OCI-LY1 (cell line): Measurements from ENCODE around the gene PBX1.

Experiments
- H2AFZ ChIP-seq: fragments of 200-600 bp; sonication (generic), shearing (Covaris generic); 2 replicates; pipeline ENCODE4 v1.6.0; 2014; ENCODE audit warnings: antibody characterized with exemption, mild to moderate bottlenecking, low read length
- H3F3A ChIP-seq: fragments of 200-600 bp; sonication (generic), shearing (Covaris generic); 2 replicates; pipeline ENCODE4 v1.6.0; 2014; ENCODE audit warnings: mild to moderate bottlenecking, antibody characterized with exemption, low read length, moderate library complexity; ENCODE audit not compliant: insufficient read depth
- H3K27ac ChIP-seq: fragments of 200-600 bp; sonication (generic); 2 replicates; pipeline ENCODE4 v1.5.1; 2014; ENCODE audit warnings: low read length, mixed run types, mild to moderate bottlenecking, low read depth; ENCODE audit not compliant: poor library complexity, severe bottlenecking
- H3K27me3 ChIP-seq: fragments of 200-600 bp; sonication (generic); 2 replicates; pipeline ENCODE4 v1.6.0; 2014; ENCODE audit warnings: antibody characterized with exemption, mild to moderate bottlenecking, low read length, moderate library complexity; ENCODE audit not compliant: insufficient read depth
- H3K36me3 ChIP-seq: fragments of 200-600 bp; sonication (generic); 2 replicates; pipeline ENCODE4 v1.6.1; 2014; ENCODE audit warnings: mild to moderate bottlenecking, antibody characterized with exemption, low read length, moderate library complexity, mixed read lengths; ENCODE audit not compliant: insufficient read depth
- H3K4me1 ChIP-seq: fragments of 200-600 bp; sonication (generic); 2 replicates; pipeline ENCODE4 v1.5.1; 2014; ENCODE audit warnings: mild to moderate bottlenecking, low read length, moderate library complexity; ENCODE audit not compliant: insufficient read depth, severe bottlenecking
- H3K4me2 ChIP-seq: fragments of 200-600 bp; sonication (generic), shearing (Covaris generic); 2 replicates; pipeline ENCODE4 v1.6.1; 2014; ENCODE audit warnings: low read length
- H3K4me3 ChIP-seq: fragments of 200-600 bp; sonication (generic); 2 replicates; pipeline ENCODE4 v1.5.1; 2014; ENCODE audit warnings: low read length, low read depth, mild to moderate bottlenecking, mixed read lengths; ENCODE audit not compliant: poor library complexity, severe bottlenecking
- H3K79me2 ChIP-seq: fragments of 200-600 bp; shearing (Covaris generic); 2 replicates; pipeline ENCODE4 v1.6.1; 2016; ENCODE audit warnings: mixed run types, low read length, mixed read lengths; ENCODE audit not compliant: insufficient read depth
- H3K9ac ChIP-seq: fragments of 200-600 bp; sonication (generic), shearing (Covaris generic); 2 replicates; pipeline ENCODE4 v1.6.1; 2014; ENCODE audit warnings: mild to moderate bottlenecking, low read length, mixed read lengths
- H3K9me2 ChIP-seq: fragments of 200-600 bp; sonication (generic), shearing (Covaris generic); 2 replicates; pipeline ENCODE4 v1.6.1; 2014; ENCODE audit warnings: low read depth, mild to moderate bottlenecking, low read length, mixed read lengths
- H3K9me3 ChIP-seq: fragments of 200-600 bp; shearing (Covaris generic); 2 replicates; pipeline ENCODE4 v1.6.1; 2014; ENCODE audit warnings: low read length, mixed read lengths
- H4K20me1 ChIP-seq: fragments of 200-600 bp; sonication (generic), shearing (Covaris generic); 2 replicates; pipeline ENCODE4 v1.6.0; 2016; ENCODE audit warnings: mild to moderate bottlenecking, low read length; ENCODE audit not compliant: insufficient read depth
- EZH2 ChIP-seq: fragments of 200-600 bp; sonication (generic), shearing (Covaris generic); IDR thresholded peaks from 2 replicates; pipeline ENCODE4 v1.8.0; 2017; ENCODE audit warnings: borderline replicate concordance, mixed run types, mild to moderate bottlenecking, antibody characterized with exemption, low read length, moderate library complexity, mixed read lengths
- TF ChIP-seq, protein P1 (sequence below): fragments of 200-600 bp; sonication (generic), shearing (Covaris generic); IDR thresholded peaks from 2 replicates; pipeline ENCODE4 v1.5.1; 2017; ENCODE audit warnings: mild to moderate bottlenecking, antibody characterized with exemption, low read length, moderate library complexity, mixed read lengths

PBX1 gene

DNA sequence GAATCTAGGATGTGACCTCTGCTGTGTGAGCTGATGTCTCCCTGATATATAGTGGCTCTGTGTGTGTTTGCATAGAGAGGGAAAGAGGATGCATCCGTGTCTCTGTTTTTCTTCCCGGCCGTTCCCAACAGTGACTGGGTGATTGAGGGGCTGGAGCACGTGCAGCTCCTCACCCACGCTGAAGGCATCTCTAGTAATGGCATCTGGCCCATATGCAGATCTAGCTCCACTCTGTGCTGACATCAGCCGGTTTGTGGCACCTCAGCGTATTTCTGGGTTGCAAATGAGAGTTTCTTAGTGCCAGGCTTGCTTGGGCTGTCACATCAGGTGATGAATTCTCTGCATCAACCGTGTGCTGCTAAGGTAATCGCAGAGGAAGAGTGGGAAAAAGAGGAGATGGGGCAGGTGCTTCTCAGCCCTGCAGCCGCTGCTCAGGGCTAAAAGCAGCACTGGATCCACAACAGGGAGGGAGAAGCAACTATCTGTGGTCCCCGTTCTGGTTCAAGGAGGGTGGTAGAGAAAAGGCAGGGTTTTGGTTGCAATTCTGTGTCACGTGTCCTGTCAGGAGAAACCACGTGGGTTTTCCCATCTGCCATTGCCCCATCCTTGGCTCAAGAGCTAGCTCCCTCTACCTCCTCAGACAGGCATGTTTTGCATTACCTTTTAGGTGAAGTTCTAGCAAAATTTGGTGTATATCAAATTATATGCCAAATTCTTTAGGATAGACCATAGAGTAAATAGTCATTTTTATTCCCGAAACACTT, 282.9 kb downstream of the PBX1 start:
- H3K4me2 ChIP-seq = no peak overlapping the region
- H3K36me3 ChIP-seq = no peaks in the 10 kb centered on the region
- H3K4me3 ChIP-seq = no peak overlapping the region

DNA sequence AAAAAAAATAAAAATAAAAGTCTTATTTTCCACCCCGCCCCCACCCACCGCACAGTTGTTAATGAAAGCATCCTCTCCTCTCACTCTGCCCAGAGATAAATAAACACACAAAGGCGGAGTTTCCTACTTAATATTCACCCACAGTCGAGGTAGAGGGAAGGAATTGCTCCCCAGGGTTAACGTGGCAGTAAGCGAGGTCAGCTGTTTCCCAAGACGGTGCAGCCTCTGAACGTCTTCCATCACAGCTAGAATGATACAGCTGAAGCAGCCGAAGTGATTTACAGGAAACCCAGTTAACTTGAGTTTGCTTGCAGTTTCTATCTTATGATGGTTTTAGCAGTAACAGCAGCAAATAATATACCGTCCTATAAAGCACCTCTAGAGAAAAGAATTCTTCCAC, 283.9 kb downstream of the PBX1 start:
- Histone ChIP-seq H3K4me2 (no peak overlapping the region), H2AFZ (no peak overlapping the region), H3K27ac (no peak overlapping the region), H3K4me3 (no peak overlapping the region), H3F3A (no peaks in the 10 kb centered on the region), H3K9me3 (no peaks in the 10 kb centered on the region), H3K9me2 (no peaks in the 10 kb centered on the region), H3K27me3 (0 out of 2 replicates have a peak, but pooled peaks cover 3% of the 10 kb centered on the region), H3K36me3 (no peaks in the 10 kb centered on the region), H3K9ac (no peak overlapping the region), H3K4me1 (no peaks in the 10 kb centered on the region), H4K20me1 (no peaks in the 10 kb centered on the region), H3K79me2 (no peaks in the 10 kb centered on the region)
- no peak for TF ChIP-seq EZH2
- TF ChIP-seq, protein P1, sequence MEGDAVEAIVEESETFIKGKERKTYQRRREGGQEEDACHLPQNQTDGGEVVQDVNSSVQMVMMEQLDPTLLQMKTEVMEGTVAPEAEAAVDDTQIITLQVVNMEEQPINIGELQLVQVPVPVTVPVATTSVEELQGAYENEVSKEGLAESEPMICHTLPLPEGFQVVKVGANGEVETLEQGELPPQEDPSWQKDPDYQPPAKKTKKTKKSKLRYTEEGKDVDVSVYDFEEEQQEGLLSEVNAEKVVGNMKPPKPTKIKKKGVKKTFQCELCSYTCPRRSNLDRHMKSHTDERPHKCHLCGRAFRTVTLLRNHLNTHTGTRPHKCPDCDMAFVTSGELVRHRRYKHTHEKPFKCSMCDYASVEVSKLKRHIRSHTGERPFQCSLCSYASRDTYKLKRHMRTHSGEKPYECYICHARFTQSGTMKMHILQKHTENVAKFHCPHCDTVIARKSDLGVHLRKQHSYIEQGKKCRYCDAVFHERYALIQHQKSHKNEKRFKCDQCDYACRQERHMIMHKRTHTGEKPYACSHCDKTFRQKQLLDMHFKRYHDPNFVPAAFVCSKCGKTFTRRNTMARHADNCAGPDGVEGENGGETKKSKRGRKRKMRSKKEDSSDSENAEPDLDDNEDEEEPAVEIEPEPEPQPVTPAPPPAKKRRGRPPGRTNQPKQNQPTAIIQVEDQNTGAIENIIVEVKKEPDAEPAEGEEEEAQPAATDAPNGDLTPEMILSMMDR = no peak

More for the DNA sequence above, 282.9 kb downstream of the PBX1 start:
- Histone ChIP-seq H3K4me1 (no peaks in the 10 kb centered on the region), H3K27me3 (0 out of 2 replicates have a peak, but pooled peaks cover 3% of the 10 kb centered on the region), H3K9me2 (no peaks in the 10 kb centered on the region), H3K9ac (no peak overlapping the region), H3K27ac (no peak overlapping the region), H3K9me3 (no peaks in the 10 kb centered on the region), H3K79me2 (no peaks in the 10 kb centered on the region), H3F3A (no peaks in the 10 kb centered on the region), H2AFZ (no peak overlapping the region), H4K20me1 (no peaks in the 10 kb centered on the region)
- no peak for TF ChIP-seq EZH2
- TF ChIP-seq, protein P1 = no peak

DNA sequence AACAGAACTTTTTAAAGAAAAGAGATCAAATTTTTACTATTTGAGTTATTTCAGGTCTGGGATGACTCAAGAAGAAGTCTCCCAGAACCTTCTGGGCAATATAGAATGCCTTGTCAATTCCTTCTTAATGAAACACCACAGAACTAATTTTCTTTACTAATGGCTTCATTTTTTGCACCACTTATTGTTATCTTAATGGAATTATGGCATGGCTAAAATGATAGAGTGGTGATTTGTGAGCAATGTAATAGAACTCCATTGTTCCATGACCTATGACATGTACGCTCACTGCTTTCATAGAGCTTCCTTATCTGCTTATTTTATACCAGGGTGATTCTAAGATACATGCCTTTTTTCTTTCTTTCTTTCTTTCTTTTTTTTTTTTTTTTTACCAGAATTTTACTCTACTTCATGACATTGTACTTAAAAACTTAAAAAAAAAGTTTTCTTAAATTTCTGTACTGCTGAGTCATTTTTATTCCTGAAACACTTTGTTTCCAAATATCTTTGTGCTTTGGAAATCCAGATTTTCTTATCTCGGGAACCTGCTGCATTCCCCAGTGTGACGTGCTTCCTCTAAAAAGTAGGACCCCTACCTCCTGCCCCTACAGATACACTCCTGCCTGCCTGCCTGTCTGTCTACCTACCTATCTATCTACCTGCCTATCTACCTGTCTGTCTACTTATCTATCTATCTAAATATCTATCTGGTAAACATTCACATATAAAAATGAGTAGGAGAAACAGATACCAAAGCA, 284.9 kb downstream of the PBX1 start:
- H3K9me2 ChIP-seq = no peaks in the 10 kb centered on the region
- no peak overlapping the region for H3K9ac ChIP-seq
- no peak overlapping the region for H2AFZ ChIP-seq
- H3K4me2 ChIP-seq = no peak overlapping the region
- H3K79me2 ChIP-seq = no peaks in the 10 kb centered on the region
- H3F3A ChIP-seq = no peaks in the 10 kb centered on the region
- no peaks in the 10 kb centered on the region for H3K4me1 ChIP-seq
- no peak overlapping the region for H3K4me3 ChIP-seq
- no peak overlapping the region for H3K27ac ChIP-seq
- no peaks in the 10 kb centered on the region for H4K20me1 ChIP-seq
- no peaks in the 10 kb centered on the region for H3K27me3 ChIP-seq
- no peaks in the 10 kb centered on the region for H3K36me3 ChIP-seq
- no peak for TF ChIP-seq EZH2
- TF ChIP-seq, protein P1 = no peak
- no peaks in the 10 kb centered on the region for H3K9me3 ChIP-seq
